ENCODE data around the gene CDSN. TPM values are rescaled to one million over a fixed set of nuclear protein-coding genes. Genes with fewer than 3 reads are reported as not detected.

CDSN gene
- total and polyA plus RNA-seq, 11 donors, result 0.15 to 0.56 TPM; not detected in 9

- intact Hi-C loops (cut with DNase I), result loop anchor here in 1 of 10 donors (10.0 kb wide), 1 partner anchor 143 kb away; the partner anchor contains the start of gene HLA-C
- Histone ChIP-seq H3K9me3 (no peaks in the 10 kb centered on the region), H3K27ac (no peak overlapping the region), H3K27me3 (no peaks in the 10 kb centered on the region), H3K36me3 (no peaks in the 10 kb centered on the region), H3K4me3 (no peak overlapping the region), H3K4me1 (peaks cover 0 to 17% (median 5%) of the 10 kb centered on the region in 12 donors)
- DNase-seq (no peak), ATAC-seq (no peak)
- WGBS, 4 donors, result 77 to 92% (median 87%) methylated on average over 3 of the region's 3 CpGs
- TF ChIP-seq POLR2A (IDR thresholded peaks at IDR 0.05) (no peak), CTCF (IDR thresholded peaks at IDR 0.05) (no peak)
These were observed 11.3 kb upstream of the CDSN start for GRCh38 chr6:31131595-31131994.

GRCh38 chr6:31130751-31131150 is 10.5 kb upstream of the CDSN start:
- TF ChIP-seq CTCF (IDR thresholded peaks at IDR 0.05) (no peak), POLR2A (IDR thresholded peaks at IDR 0.05) (no peak)
- no peak for ATAC-seq

GRCh38 chr6:31129130-31129529 is 8.9 kb upstream of the CDSN start:
- H3K27me3 ChIP-seq, result no peaks in the 10 kb centered on the region
- no peaks in the 10 kb centered on the region for H3K9me3 ChIP-seq
- 58 to 70% (median 60%) methylated on average over 4 of the region's 4 CpGs for WGBS, 4 donors
- no peak overlapping the region for H3K4me3 ChIP-seq
- ATAC-seq, result no peak
- no peak for DNase-seq
- intact Hi-C loops (cut with DNase I), result loop anchor here in 1 of 10 donors (5.0 kb wide), 1 partner anchor 42 kb away; no protein-coding TSS in a partner anchor
- no peaks in the 10 kb centered on the region for H3K36me3 ChIP-seq
- TF ChIP-seq POLR2A (IDR thresholded peaks at IDR 0.05) (no peak), CTCF (IDR thresholded peaks at IDR 0.05) (no peak)
- peaks cover 4 to 41% (median 22%) of the 10 kb centered on the region in 12 donors for H3K4me1 ChIP-seq
- H3K27ac ChIP-seq, result no peak overlapping the region

More at GRCh38 chr6:31130751-31131150, 10.5 kb upstream of the CDSN start:
- no peaks in the 10 kb centered on the region for H3K36me3 ChIP-seq
- no peak overlapping the region for H3K4me3 ChIP-seq
- H3K27me3 ChIP-seq, result no peaks in the 10 kb centered on the region
- 92 to 98% (median 96%) methylated on average over 3 of the region's 3 CpGs for WGBS, 4 donors
- H3K9me3 ChIP-seq, result no peaks in the 10 kb centered on the region
- H3K27ac ChIP-seq, result no peak overlapping the region
- peaks cover 0 to 26% (median 13%) of the 10 kb centered on the region in 12 donors for H3K4me1 ChIP-seq
- no peak for DNase-seq
- intact Hi-C loops (cut with DNase I), result loop anchor here in 1 of 10 donors (10.0 kb wide), 1 partner anchor 144 kb away; the partner anchor contains the start of gene HLA-C

GRCh38 chr6:31128093-31128676 is 7.9 kb upstream of the CDSN start:
- Histone ChIP-seq H3K27me3 (no peaks in the 10 kb centered on the region), H3K36me3 (no peaks in the 10 kb centered on the region), H3K9me3 (no peaks in the 10 kb centered on the region), H3K4me3 (no peak overlapping the region), H3K4me1 (peaks cover 4 to 47% (median 29%) of the 10 kb centered on the region in 12 donors), H3K27ac (no peak overlapping the region)
- WGBS, 4 donors, result 7 to 17% (median 13%) methylated on average over 8 of the region's 8 CpGs
- peak in 3 of 5 donors; percentile 39 to 57 (median 52) for DNase-seq
- TF ChIP-seq POLR2A (IDR thresholded peaks at IDR 0.05) (no peak), CTCF (IDR thresholded peaks at IDR 0.05) (peak; percentile 75 to 93 (median 85))
- intact Hi-C loops (cut with DNase I), result loop anchor here in 1 of 10 donors (5.0 kb wide), 1 partner anchor 41 kb away; no protein-coding TSS in a partner anchor
- ATAC-seq, result peak in 1 of 4 donors; percentile 21

All from heart left ventricle (tissue), 16 donors.